ENCODE measurements around the gene EAF1.

The EAF1 gene

GRCh38 chr3:15458212-15458780, 30.9 kb downstream of the EAF1 start:
- H3K4me3 Mint-ChIP-seq = no peak overlapping the region
- TF ChIP-seq CTCF (IDR thresholded peaks at IDR 0.05) = no peak
- H3K27me3 Mint-ChIP-seq (ENCODE audit: low read depth, poor library complexity) = peaks cover 7% of the 10 kb centered on the region
- peaks cover 5% of the 10 kb centered on the region for H3K9me3 Mint-ChIP-seq
- no peak for DNase-seq
- peaks cover 26% of the 10 kb centered on the region for H3K36me3 Mint-ChIP-seq (ENCODE audit: low read depth)
- H3K27ac Mint-ChIP-seq = no peak overlapping the region
- peaks cover 4% of the 10 kb centered on the region for H3K4me1 Mint-ChIP-seq

- Mint-ChIP-seq H3K36me3 (ENCODE audit: low read depth) (peaks cover 45% of the 10 kb centered on the region), H3K4me1 (peaks cover 4% of the 10 kb centered on the region), H3K9me3 (peaks cover 5% of the 10 kb centered on the region), H3K4me3 (no peak overlapping the region), H3K27me3 (ENCODE audit: low read depth, poor library complexity) (peaks cover 4% of the 10 kb centered on the region), H3K27ac (no peak overlapping the region)
- no peak for TF ChIP-seq CTCF (IDR thresholded peaks at IDR 0.05)
- no peak for DNase-seq
Measured at GRCh38 chr3:15460891-15461531, 33.6 kb downstream of the EAF1 start.

- H3K27me3 Mint-ChIP-seq (ENCODE audit: low read depth, poor library complexity) = peaks cover 4% of the 10 kb centered on the region
- peaks cover 4% of the 10 kb centered on the region for H3K4me1 Mint-ChIP-seq
- H3K27ac Mint-ChIP-seq = no peak overlapping the region
- no peak for DNase-seq
- no peak for TF ChIP-seq CTCF (IDR thresholded peaks at IDR 0.05)
- peaks cover 5% of the 10 kb centered on the region for H3K9me3 Mint-ChIP-seq
- H3K36me3 Mint-ChIP-seq (ENCODE audit: low read depth) = peaks cover 47% of the 10 kb centered on the region
- H3K4me3 Mint-ChIP-seq = no peak overlapping the region
Measured at GRCh38 chr3:15462451-15462850, 35.1 kb downstream of the EAF1 start.

- H3K4me3 Mint-ChIP-seq = no peak overlapping the region
- H3K27ac Mint-ChIP-seq = no peak overlapping the region
- H3K4me1 Mint-ChIP-seq = no peaks in the 10 kb centered on the region
- no peak for DNase-seq
- H3K27me3 Mint-ChIP-seq (ENCODE audit: low read depth, poor library complexity) = peaks cover 4% of the 10 kb centered on the region
- H3K9me3 Mint-ChIP-seq = no peaks in the 10 kb centered on the region
- H3K36me3 Mint-ChIP-seq (ENCODE audit: low read depth) = peaks cover 36% of the 10 kb centered on the region
- TF ChIP-seq CTCF (IDR thresholded peaks at IDR 0.05) = no peak
Measured at GRCh38 chr3:15465876-15466585, 38.6 kb downstream of the EAF1 start.

- H3K27ac Mint-ChIP-seq = no peak overlapping the region
- TF ChIP-seq CTCF (IDR thresholded peaks at IDR 0.05) = no peak
- H3K27me3 Mint-ChIP-seq (ENCODE audit: low read depth, poor library complexity) = peaks cover under 1% of the 10 kb centered on the region
Measured at GRCh38 chr3:15467227-15468181, 40.1 kb downstream of the EAF1 start.

More at GRCh38 chr3:15467227-15468181, 40.1 kb downstream of the EAF1 start:
- Mint-ChIP-seq H3K36me3 (ENCODE audit: low read depth) (peaks cover 32% of the 10 kb centered on the region), H3K4me1 (no peaks in the 10 kb centered on the region), H3K4me3 (no peak overlapping the region), H3K9me3 (no peaks in the 10 kb centered on the region)
- DNase-seq = no peak
